Iris pigment epithelial cell (primary cell): ENCODE results near the gene LRRC73.
"Not testable (repeated sequence)": the region's sequence is repeated elsewhere in the genome, so short reads cannot be mapped to it uniquely, and the experiment has no call there.

ENCODE experiments used
- DNase-seq: peaks from one replicate; pipeline ENCODE4 v3.0.0-alpha.2; 2011; ENCODE audit warnings: low read depth

Gene LRRC73

GRCh38 chr6:43509984-43510826 is at the start of gene LRRC73:
TSS of gene LRRC73 (minus strand) at chr6:43510346. CDS start at chr6:43509785, 561 bp downstream.
- peak; percentile 75 for DNase-seq

- DNase-seq: no peak
Measured at GRCh38 chr6:43559328-43559727, 49.2 kb upstream of the LRRC73 start.

GRCh38 chr6:43557620-43558019 is 47.5 kb upstream of the LRRC73 start:
- DNase-seq: not testable (repeated sequence)

GRCh38 chr6:43547222-43547621 is 37.1 kb upstream of the LRRC73 start:
- no peak for DNase-seq

GRCh38 chr6:43544461-43544860 is 34.3 kb upstream of the LRRC73 start:
- no peak for DNase-seq

- no peak for DNase-seq
Measured at GRCh38 chr6:43541774-43542471, 31.8 kb upstream of the LRRC73 start.

- no peak for DNase-seq
Measured at GRCh38 chr6:43540507-43540906, 30.4 kb upstream of the LRRC73 start.

GRCh38 chr6:43539409-43539808 is 29.3 kb upstream of the LRRC73 start:
- not testable (repeated sequence) for DNase-seq

GRCh38 chr6:43538986-43539385 is 28.8 kb upstream of the LRRC73 start:
- DNase-seq: not testable (repeated sequence)

GRCh38 chr6:43532201-43532600 is 22.1 kb upstream of the LRRC73 start:
- peak; percentile 20 for DNase-seq

GRCh38 chr6:43524483-43524961 is 14.4 kb upstream of the LRRC73 start:
- no peak for DNase-seq

GRCh38 chr6:43523284-43523683 is 13.1 kb upstream of the LRRC73 start:
- no peak for DNase-seq

- no peak for DNase-seq
Measured at GRCh38 chr6:43522547-43523261, 12.6 kb upstream of the LRRC73 start.

GRCh38 chr6:43521836-43522235 is 11.7 kb upstream of the LRRC73 start:
- DNase-seq: no peak

GRCh38 chr6:43520097-43520496 is 10.0 kb upstream of the LRRC73 start:
- no peak for DNase-seq

GRCh38 chr6:43517505-43518357 is 7.6 kb upstream of the LRRC73 start:
- DNase-seq: no peak

- peak; percentile 98 for DNase-seq
Measured at GRCh38 chr6:43516697-43517504, 6.8 kb upstream of the LRRC73 start, which contains the start of the genes POLR1C and YIPF3. TSS of gene POLR1C (plus strand) at chr6:43517089. CDS start at chr6:43517110, 21 bp downstream. TSS of gene YIPF3 (minus strand) at chr6:43516926. CDS start at chr6:43516807, 119 bp downstream.

- DNase-seq: no peak
Measured at GRCh38 chr6:43516367-43516696, 6.2 kb upstream of the LRRC73 start.

GRCh38 chr6:43515808-43516207 is 5.7 kb upstream of the LRRC73 start:
- no peak for DNase-seq

- DNase-seq: no peak
Measured at GRCh38 chr6:43511824-43512415, 1.8 kb upstream of the LRRC73 start.
